LNCAP (cell line): ENCODE data around the gene TYRO3.

Source experiments
- CTCF ChIP-seq: fragments of 450-650 bp; IDR thresholded peaks from 2 replicates; pipeline ENCODE4 v1.5.1; 2017; ENCODE audit warnings: mild to moderate bottlenecking

TYRO3 gene

GRCh38 chr15:41544650-41545015, 14.4 kb upstream of the TYRO3 start:
- TF ChIP-seq CTCF: no peak

- no peak for TF ChIP-seq CTCF
Measured at GRCh38 chr15:41545218-41545617, 13.8 kb upstream of the TYRO3 start.

GRCh38 chr15:41546851-41547786, 11.9 kb upstream of the TYRO3 start:
- no peak for TF ChIP-seq CTCF

- TF ChIP-seq CTCF: no peak
Measured at GRCh38 chr15:41550066-41550775, 8.8 kb upstream of the TYRO3 start.

GRCh38 chr15:41553731-41554130, 5.3 kb upstream of the TYRO3 start:
- no peak for TF ChIP-seq CTCF

GRCh38 chr15:41554343-41554742, 4.7 kb upstream of the TYRO3 start:
- no peak for TF ChIP-seq CTCF

GRCh38 chr15:41554915-41555314, 4.1 kb upstream of the TYRO3 start:
- no peak for TF ChIP-seq CTCF
